GM21447 (cell line): ENCODE results near the gene LRP2.

Source experiments
- ATAC-seq: cut with Tn5 transposase; IDR thresholded peaks from one replicate; pipeline ENCODE4 v1.9.1; 2021; ENCODE audit not compliant: unreplicated experiment

The LRP2 gene

GRCh38 chr2:169131587-169132512 is 230.5 kb downstream of the LRP2 start:
- peak; percentile 69 for ATAC-seq

DNA sequence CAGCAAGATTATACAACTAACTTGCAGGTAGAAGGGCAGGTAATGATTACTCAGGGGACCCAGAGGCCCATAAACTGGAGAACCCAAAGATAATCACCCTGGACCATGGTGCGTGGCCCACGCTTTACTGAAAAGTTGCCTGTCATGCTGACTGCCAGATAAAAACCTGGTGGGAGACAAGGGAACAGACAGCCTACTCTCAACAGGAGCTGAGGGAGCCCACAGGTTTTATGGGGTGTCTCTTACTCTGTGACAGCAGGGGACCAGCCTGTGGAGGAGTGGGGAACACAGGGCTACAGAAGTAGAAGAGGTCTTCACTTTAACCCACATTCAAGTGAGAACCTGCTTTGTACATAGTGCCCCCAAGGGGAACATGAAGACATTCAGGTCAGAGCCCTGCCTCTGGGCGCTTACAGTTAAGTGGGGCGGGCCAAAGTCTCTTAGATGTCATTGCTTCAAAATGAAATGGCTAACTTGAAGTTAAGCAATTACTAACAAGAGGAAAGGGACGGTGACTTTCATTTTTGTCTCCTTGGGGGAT is 232.6 kb downstream of the LRP2 start:
- ATAC-seq = no peak

GRCh38 chr2:169119851-169120250 is 242.5 kb downstream of the LRP2 start:
- ATAC-seq = no peak

DNA sequence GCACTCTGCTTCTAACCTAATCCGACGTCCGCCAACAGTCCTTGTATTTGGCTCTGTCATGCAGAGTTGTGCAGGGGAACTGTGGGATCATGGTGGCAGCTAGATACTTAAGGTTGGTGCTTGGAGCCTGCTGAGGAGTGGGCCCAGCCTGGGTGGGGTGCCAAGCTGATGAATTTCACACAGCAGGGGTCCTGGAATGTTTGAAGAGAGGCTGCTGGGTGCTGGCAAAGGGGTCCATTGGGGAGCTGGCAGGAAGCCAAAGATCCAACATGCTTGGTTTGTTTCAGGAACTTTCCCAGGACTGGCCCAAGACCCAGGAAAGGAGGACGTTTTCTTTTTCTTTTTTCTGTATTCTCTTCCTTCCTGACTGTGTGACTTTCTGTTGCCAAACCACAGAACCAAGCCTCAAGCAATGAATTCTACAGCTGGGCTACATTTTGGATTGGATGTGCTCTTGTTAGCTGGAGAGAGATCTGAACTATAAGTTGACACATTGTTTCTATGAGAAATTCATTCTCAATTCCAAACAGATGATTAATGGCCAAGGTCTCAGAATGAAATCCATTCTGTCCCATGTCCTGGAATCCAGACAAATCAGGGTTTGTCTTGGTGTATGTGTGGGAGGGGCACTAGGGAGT is 243.1 kb downstream of the LRP2 start:
- no peak for ATAC-seq

GRCh38 chr2:169118060-169118459 is 244.3 kb downstream of the LRP2 start:
- ATAC-seq = no peak

- no peak for ATAC-seq
Measured at GRCh38 chr2:169116993-169117392, 245.3 kb downstream of the LRP2 start.

DNA sequence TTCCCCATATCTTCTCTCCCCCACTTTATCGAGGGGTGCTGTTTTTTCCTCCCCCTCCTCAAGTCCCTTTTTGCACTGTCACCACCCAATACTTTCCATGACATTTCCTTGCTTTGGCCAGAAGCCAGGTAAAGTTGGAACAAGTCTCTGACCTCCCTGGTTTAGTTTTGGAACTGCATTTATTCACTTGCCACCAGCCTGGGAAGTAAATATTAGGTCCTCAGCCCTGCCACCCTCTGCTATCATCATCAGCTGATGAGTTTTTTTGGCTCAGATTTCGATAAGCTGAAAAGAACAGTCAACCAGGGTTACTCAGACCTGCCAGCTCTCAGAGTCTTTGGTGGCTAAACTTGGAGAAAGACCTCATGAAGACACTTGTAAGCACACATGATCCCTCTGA is 246.0 kb downstream of the LRP2 start:
- no peak for ATAC-seq

GRCh38 chr2:169114056-169114455 is 248.3 kb downstream of the LRP2 start:
- no peak for ATAC-seq

- ATAC-seq = no peak
Measured at GRCh38 chr2:169112841-169113240, 249.5 kb downstream of the LRP2 start.

- no peak for ATAC-seq
Measured at GRCh38 chr2:169110916-169111315, 251.4 kb downstream of the LRP2 start.

DNA sequence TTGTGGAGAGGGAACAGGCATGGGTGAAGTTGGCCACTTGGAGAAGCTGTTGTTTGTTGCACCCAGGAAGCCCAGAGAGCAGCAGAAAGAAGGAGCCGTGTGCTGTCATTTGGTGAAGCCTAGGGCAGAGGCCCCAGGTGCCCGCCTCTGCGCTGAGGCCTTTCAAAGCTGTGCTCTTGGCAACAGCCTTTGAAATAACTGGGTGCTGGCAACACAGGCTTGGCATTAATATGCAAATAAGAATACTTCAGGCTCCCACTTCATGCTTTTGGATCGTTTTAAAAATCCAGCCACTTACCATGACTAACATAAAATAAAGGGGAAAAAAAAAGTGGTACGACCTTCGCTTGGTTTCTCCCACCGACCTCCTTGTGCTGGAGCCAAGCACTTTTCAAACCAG is 251.9 kb downstream of the LRP2 start:
- no peak for ATAC-seq

DNA sequence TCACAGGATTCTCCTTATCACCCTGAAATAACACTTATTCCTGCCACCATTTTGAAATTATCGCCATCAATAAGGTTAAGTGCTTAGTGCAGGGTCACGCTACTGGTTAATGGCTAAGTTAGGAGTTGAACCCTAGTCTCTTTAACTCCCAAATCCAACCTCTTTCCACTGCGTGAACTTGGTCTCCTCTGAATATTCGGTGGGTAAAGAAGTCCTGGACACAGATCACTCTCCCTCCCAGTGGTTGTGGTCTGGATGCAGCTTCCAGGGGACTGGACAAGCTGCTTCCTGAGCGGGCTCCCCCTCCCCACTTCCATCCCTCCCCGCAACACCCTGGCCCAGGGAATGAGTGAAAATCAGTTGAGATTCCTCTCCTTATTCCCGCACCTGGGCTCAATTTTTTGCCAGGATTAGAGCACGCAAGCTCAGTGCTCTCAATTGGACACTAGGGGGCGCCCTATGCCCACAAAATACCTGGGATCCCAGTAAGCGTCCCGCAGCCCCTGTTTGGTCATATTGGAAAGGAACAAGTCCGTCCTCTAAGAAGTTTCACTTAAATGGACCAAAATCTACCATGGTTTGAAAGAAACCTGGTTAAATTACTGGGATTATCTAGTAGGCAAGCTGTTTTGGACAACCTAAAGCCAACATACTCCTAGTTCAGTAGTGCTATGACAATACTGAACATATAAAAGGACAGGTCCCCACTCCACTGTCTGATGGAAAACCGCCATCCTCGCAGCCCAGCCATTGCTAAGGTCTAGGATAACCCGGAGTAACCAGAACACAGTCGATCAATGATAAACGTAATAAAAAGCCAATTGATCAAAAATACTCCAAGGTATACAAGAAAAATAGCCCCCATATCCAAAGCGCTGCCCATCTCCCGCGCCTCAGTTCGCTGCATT is 252.6 kb downstream of the LRP2 start:
- ATAC-seq = no peak

DNA sequence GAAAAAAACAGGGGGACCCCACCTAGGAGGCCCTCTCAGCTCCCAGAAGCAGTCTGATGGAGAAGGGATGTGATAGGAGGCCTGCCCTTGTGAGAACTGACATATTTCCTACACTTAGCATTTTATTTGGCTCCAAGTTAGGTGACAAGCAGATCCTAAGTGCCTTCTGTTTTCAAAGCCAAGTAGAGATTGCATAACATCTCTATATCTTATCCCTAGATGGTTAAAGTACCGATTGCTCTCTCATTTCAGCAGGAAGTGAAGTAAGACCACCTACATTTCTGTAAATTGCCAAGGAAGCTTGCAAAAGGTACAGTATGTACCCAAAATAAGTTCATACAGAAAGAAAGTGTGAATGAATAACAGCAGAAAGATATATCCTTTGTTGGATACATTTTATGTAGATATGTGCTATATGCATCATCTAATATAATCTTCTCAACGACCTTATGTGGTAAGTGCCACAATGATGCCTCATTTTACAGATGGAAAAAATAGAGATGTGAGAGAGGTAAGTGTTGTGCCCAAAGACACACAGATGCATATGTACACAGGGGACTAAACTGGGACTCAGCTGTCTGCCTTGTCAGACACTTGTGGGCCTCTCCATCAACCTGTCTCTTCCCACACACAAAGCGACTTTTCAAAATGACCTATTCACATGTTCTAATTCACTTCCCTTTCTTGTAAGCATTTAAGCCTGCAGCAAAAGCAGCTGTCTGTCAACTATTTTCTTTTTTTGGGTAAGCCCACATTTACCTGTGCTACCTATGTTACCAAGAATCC is 254.0 kb downstream of the LRP2 start:
- ATAC-seq = no peak

GRCh38 chr2:169107645-169108044 is 254.7 kb downstream of the LRP2 start:
- ATAC-seq = peak; percentile 93

DNA sequence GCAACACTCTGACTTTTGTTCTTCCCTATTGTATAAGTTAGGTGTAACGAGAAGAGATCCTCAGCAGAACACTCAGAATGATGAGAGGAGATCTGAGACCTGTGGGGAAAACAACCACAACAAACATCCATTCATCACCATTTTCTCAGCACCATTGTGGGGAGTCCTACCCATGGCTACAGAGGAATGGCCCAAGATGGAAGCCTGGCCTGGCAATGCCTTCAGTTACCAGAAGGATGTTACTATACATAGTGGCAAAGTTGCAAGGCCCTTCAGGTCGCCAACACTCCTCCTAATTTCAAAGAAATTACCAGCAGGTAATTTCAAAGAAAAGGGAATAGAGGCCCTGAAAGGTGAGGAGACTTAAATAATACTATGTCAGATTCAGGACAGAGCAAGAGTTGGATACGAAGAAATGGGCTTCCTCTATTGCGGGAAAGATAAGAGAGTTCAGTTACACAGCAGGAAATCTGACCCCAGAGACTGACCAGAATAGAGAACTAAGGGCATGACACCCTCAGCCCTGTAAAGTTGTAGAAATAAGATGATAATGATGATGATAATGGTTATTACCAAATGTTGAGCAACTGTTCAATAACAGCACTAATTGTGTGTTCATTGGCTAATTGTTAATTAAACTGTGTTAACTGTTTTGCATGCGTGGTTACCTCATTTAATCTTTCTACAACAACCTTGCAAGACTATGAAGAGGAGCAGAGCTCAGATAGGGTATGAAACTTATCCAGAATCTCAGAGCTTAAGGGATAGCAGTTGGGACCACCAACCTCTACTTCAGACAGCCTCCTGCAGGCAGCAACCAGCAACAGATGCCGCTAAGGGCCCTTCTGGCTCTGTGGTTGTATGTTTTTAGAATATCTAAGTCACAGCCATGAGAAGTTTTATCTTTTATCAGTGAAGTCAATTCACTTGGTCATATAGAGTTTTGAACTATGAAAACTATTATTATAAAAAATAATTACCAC is 255.5 kb downstream of the LRP2 start:
- no peak for ATAC-seq

DNA sequence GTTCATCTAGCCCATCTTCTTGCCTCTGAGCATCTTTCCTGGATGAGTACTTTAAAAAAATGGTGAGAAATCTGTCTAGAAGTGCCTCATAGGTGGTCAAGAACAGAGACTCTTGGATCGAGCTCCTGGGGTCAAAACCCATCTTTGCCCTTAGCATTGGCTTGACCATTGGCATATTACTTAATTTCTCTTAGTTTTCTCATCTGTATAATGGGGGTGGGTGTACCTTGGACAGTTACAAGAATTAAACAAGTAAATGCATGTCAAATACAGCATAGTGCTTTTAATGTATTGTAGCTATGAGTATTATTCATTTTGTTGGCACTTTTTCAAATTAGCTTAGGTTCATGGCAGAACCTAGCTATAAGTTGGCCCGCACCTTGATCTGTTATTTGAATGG is 256.2 kb downstream of the LRP2 start:
- ATAC-seq = no peak

DNA sequence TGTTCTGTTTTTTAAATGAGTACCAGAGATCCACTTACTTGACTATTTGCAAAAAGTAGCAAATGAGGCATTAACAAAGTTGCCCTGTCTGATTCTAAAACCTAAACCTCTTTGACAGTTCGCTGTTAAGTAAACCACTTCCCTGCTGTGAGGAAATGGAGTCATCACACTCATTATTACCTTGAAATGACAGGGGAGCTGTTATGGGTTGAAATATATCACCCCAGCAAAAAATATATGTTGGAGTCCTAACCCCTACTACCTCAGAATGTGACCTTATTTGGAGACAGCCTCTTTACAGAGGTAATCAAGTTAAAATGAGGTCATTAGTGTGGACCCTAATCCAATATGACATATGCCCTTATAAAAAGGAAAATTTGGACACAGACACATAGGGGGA is 256.9 kb downstream of the LRP2 start:
- ATAC-seq = no peak

DNA sequence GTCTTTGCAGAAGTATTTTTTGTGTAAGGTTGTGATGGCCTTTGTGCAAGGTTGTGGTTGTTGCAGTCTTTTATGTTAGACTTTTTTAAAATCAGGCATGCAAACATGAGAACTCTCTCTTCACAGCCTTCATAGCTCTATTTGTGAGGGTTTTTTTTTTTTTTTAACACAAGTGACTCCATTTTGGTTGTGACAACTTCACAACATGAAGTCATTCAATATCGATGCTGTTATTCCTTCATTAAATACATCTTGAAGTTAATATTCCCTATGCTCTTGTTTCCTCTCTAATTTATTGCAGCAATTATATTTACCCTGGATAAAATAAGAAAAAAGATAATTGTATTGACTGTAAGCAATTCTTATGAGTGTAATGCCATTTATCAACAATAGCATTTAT is 257.5 kb downstream of the LRP2 start:
- no peak for ATAC-seq

GRCh38 chr2:169095621-169096105 is 266.7 kb downstream of the LRP2 start:
- ATAC-seq = peak; percentile 58
